22Rv1 (cell line): ENCODE data around the gene EIF4E2.

Source experiments
- H3K27ac ChIP-seq: fragments of 450-650 bp; 2 replicates; pipeline ENCODE4 v1.5.1; 2017
- CTCF ChIP-seq: fragments of 450-650 bp; IDR thresholded peaks from 2 replicates; pipeline ENCODE4 v1.5.1; 2017; ENCODE audit warnings: mild to moderate bottlenecking
- ZFX ChIP-seq: fragments of 450-650 bp; IDR thresholded peaks from 2 replicates; pipeline ENCODE4 v1.6.1; 2017; ENCODE audit warnings: antibody characterized with exemption, borderline replicate concordance

EIF4E2 gene

GRCh38 chr2:232516551-232516950 is 33.9 kb upstream of the EIF4E2 start:
- no peak overlapping the region for H3K27ac ChIP-seq
- no peak for TF ChIP-seq ZFX
- no peak for TF ChIP-seq CTCF

GRCh38 chr2:232518844-232519243 is 31.6 kb upstream of the EIF4E2 start:
- H3K27ac ChIP-seq = no peak overlapping the region
- TF ChIP-seq CTCF (no peak), ZFX (no peak)

GRCh38 chr2:232519581-232520438 is 30.7 kb upstream of the EIF4E2 start, which contains the start of gene PRSS56:
Gene PRSS56, plus strand, starts transcription at chr2:232520388. Its CDS starts 211 bp downstream, at chr2:232520599.
- H3K27ac ChIP-seq = no peak within 1 kb of the TSS
- no peak for TF ChIP-seq CTCF
- no peak for TF ChIP-seq ZFX

GRCh38 chr2:232520489-232520888 is 30.0 kb upstream of the EIF4E2 start:
- TF ChIP-seq CTCF (no peak), ZFX (no peak)

GRCh38 chr2:232521098-232521497 is 29.4 kb upstream of the EIF4E2 start:
- no peak overlapping the region for H3K27ac ChIP-seq
- TF ChIP-seq CTCF = no peak
- TF ChIP-seq ZFX = no peak

More at GRCh38 chr2:232520489-232520888, 30.0 kb upstream of the EIF4E2 start:
- H3K27ac ChIP-seq = no peak overlapping the region

- no peak overlapping the region for H3K27ac ChIP-seq
- peak; percentile 92 for TF ChIP-seq CTCF
- TF ChIP-seq ZFX = no peak
Measured at GRCh38 chr2:232521959-232522622, 28.4 kb upstream of the EIF4E2 start.
